IMR-90 (cell line): ENCODE data around the gene GRM4. TPM values are rescaled to one million over a fixed set of nuclear protein-coding genes. Genes with fewer than 3 reads are reported as not detected.

Experiments
- ATAC-seq: fragments of 200-7000 bp; cut with Tn5 transposase; 2 replicates; pipeline ENCODE4 v1.9.1; 2020; ENCODE audit warnings: low read depth, mild to moderate bottlenecking, moderate library complexity
- BruUV-seq: library from RNA; stranded (reverse); fragments of 400-500 nt; replicated peaks from 2 replicates; lab custom pipeline; 2021; lab: Mats Ljungman, UMichigan
- CTCF ChIA-PET: fragments of 300-600 bp; formaldehyde crosslinking; extraction: SDS; loops from one replicate; lab custom pipeline; 2021; ENCODE audit warnings: antibody characterized with exemption; lab: Yijun Ruan, JAX
- POLR2A ChIA-PET: fragments of 300-600 bp; sonication (Branson Sonifier 250); formaldehyde crosslinking; loops from one replicate; lab custom pipeline; 2022; ENCODE audit warnings: antibody characterized with exemption; ENCODE audit not compliant: unreplicated experiment; lab: Charles Lee
- DNase-seq: peaks from one replicate; pipeline ENCODE4 v3.0.0; 2013
- H2AFZ ChIP-seq: replicated peaks from 2 replicates; pipeline ENCODE3; 2013; ENCODE audit warnings: low read length, mild to moderate bottlenecking; ENCODE audit not compliant: poor library complexity
- H2AK5ac ChIP-seq: 2 replicates; pipeline ENCODE4 v1.6.1; 2013; ENCODE audit warnings: low read depth, low read length, inconsistent platforms
- H2AK9ac ChIP-seq: replicated peaks from 2 replicates; pipeline ENCODE3; 2013; ENCODE audit warnings: mild to moderate bottlenecking, low read depth, low read length, moderate library complexity; ENCODE audit not compliant: poor library complexity
- H2BK120ac ChIP-seq: 2 replicates; pipeline ENCODE4 v1.6.1; 2013; ENCODE audit warnings: low read depth, low read length, inconsistent platforms
- H2BK15ac ChIP-seq: 3 replicates; pipeline ENCODE4 v1.6.1; 2013; ENCODE audit warnings: low read depth, low read length, inconsistent platforms
- H2BK20ac ChIP-seq: 2 replicates; pipeline ENCODE4 v1.6.1; 2013; ENCODE audit warnings: low read depth, mild to moderate bottlenecking, inconsistent platforms, low read length, moderate library complexity
- H2BK5ac ChIP-seq: 2 replicates; pipeline ENCODE4 v1.6.1; 2013; ENCODE audit warnings: mild to moderate bottlenecking, low read depth, low read length, inconsistent platforms; ENCODE audit not compliant: poor library complexity, severe bottlenecking
- H3K14ac ChIP-seq: replicated peaks from 2 replicates; pipeline ENCODE4 v1.6.1; 2013; ENCODE audit warnings: low read depth, low read length, inconsistent platforms
- H3K18ac ChIP-seq: 2 replicates; pipeline ENCODE4 v1.6.1; 2013; ENCODE audit warnings: low read depth, low read length, control low read depth
- H3K23ac ChIP-seq: 2 replicates; pipeline ENCODE4 v1.6.1; 2013; ENCODE audit warnings: low read depth, low read length, inconsistent platforms
- H3K27ac ChIP-seq: 2 replicates; pipeline ENCODE4 v1.5.1; 2013; ENCODE audit warnings: mild to moderate bottlenecking, control low read depth, low read length; ENCODE audit not compliant: insufficient read depth
- H3K27me3 ChIP-seq: 2 replicates; pipeline ENCODE4 v1.6.1; 2013; ENCODE audit warnings: low read length; ENCODE audit not compliant: control insufficient read depth, insufficient read depth
- H3K36me3 ChIP-seq: 2 replicates; pipeline ENCODE4 v1.6.1; 2013; ENCODE audit warnings: low read length, mixed read lengths; ENCODE audit not compliant: control insufficient read depth, insufficient read depth
- H3K4ac ChIP-seq: 2 replicates; pipeline ENCODE4 v1.6.1; 2013; ENCODE audit warnings: low read depth, low read length, inconsistent platforms
- H3K4me1 ChIP-seq: 2 replicates; pipeline ENCODE4 v1.6.1; 2013; ENCODE audit warnings: low read length, mixed read lengths; ENCODE audit not compliant: control insufficient read depth, insufficient read depth
- H3K4me2 ChIP-seq: 2 replicates; pipeline ENCODE4 v1.6.1; 2013; ENCODE audit warnings: low read depth, mild to moderate bottlenecking, control low read depth, low read length, moderate library complexity
- H3K4me3 ChIP-seq: 2 replicates; pipeline ENCODE4 v1.5.1; 2013; ENCODE audit warnings: low read depth, mild to moderate bottlenecking, control low read depth, low read length, moderate library complexity; ENCODE audit not compliant: insufficient read depth
- H3K56ac ChIP-seq: 2 replicates; pipeline ENCODE4 v1.6.1; 2013; ENCODE audit warnings: low read length, inconsistent platforms; ENCODE audit not compliant: insufficient read depth; ENCODE audit errors: extremely low read depth
- H3K79me1 ChIP-seq, 2 experiments: 2 replicates each; pipeline ENCODE4 v1.6.1; 2013; ENCODE audit warnings: low read length in 2 of 2, inconsistent platforms in 1 of 2, low read depth in 1 of 2
- H3K9ac ChIP-seq: 2 replicates; pipeline ENCODE4 v1.6.1; 2013; ENCODE audit warnings: low read depth, low read length, control low read depth
- H3K9me1 ChIP-seq: 2 replicates; pipeline ENCODE4 v1.6.1; 2013; ENCODE audit warnings: low read length, inconsistent platforms; ENCODE audit not compliant: insufficient read depth
- H3K9me3 ChIP-seq: 2 replicates; pipeline ENCODE4 v1.6.1; 2013; ENCODE audit warnings: low read length; ENCODE audit not compliant: control insufficient read depth, insufficient read depth
- H4K20me1 ChIP-seq: 2 replicates; pipeline ENCODE4 v1.6.1; 2013; ENCODE audit warnings: low read length, inconsistent platforms; ENCODE audit not compliant: insufficient read depth
- H4K5ac ChIP-seq: 2 replicates; pipeline ENCODE4 v1.6.1; 2013; ENCODE audit warnings: mild to moderate bottlenecking, low read depth, low read length, control low read depth
- H4K8ac ChIP-seq, 2 experiments: 2 replicates each; pipeline ENCODE4 v1.6.1; 2013; ENCODE audit warnings: low read depth in 2 of 2, low read length in 2 of 2, control low read depth in 1 of 2, inconsistent platforms in 1 of 2
- H4K91ac ChIP-seq: 2 replicates; pipeline ENCODE4 v1.6.1; 2013; ENCODE audit warnings: low read depth, low read length, inconsistent platforms; ENCODE audit not compliant: insufficient read depth
- BHLHE40 ChIP-seq: fragments of 150-350 bp; IDR thresholded peaks from 2 replicates; pipeline ENCODE4 v1.6.1; 2016; ENCODE audit warnings: mild to moderate bottlenecking, low read depth, low read length
- CEBPB ChIP-seq: IDR thresholded peaks from 2 replicates; pipeline ENCODE4 v1.6.1; 2012; ENCODE audit warnings: low read depth, low read length, improper control_type of control experiment
- CHD1 ChIP-seq: IDR thresholded peaks from 2 replicates; pipeline ENCODE4 v1.6.1; 2012; ENCODE audit warnings: low read depth, low read length, improper control_type of control experiment
- FOS ChIP-seq: fragments of 150-350 bp; IDR thresholded peaks from 2 replicates; pipeline ENCODE4 v1.6.1; 2016; ENCODE audit warnings: low read depth, low read length
- MAFK ChIP-seq: IDR thresholded peaks from 2 replicates; pipeline ENCODE4 v1.6.1; 2012; ENCODE audit warnings: low read depth, low read length, improper control_type of control experiment
- MAZ ChIP-seq: IDR thresholded peaks from 2 replicates; pipeline ENCODE4 v1.6.1; 2012; ENCODE audit warnings: low read depth, mild to moderate bottlenecking, low read length, improper control_type of control experiment, moderate library complexity, borderline replicate concordance
- MXI1 ChIP-seq: IDR thresholded peaks from 2 replicates; pipeline ENCODE4 v1.6.1; 2012; ENCODE audit warnings: low read depth, mild to moderate bottlenecking, low read length, moderate library complexity, borderline replicate concordance
- NFE2L2 ChIP-seq: fragments of 150-350 bp; IDR thresholded peaks from 2 replicates; pipeline ENCODE4 v1.6.1; 2016; ENCODE audit warnings: low read depth, mild to moderate bottlenecking, low read length
- POLR2A ChIP-seq: IDR thresholded peaks from 2 replicates; pipeline ENCODE4 v1.6.1; 2012; ENCODE audit warnings: mild to moderate bottlenecking, low read depth, low read length
- RCOR1 ChIP-seq: IDR thresholded peaks from 2 replicates; pipeline ENCODE4 v1.6.1; 2012; ENCODE audit warnings: mild to moderate bottlenecking, low read length, improper control_type of control experiment; ENCODE audit not compliant: insufficient replicate concordance
- RFX5 ChIP-seq: IDR thresholded peaks from 2 replicates; pipeline ENCODE4 v1.8.0; 2012; ENCODE audit warnings: low read depth, mild to moderate bottlenecking, low read length, moderate library complexity
- SMC3 ChIP-seq: fragments of 150-350 bp; IDR thresholded peaks from 2 replicates; pipeline ENCODE4 v1.6.1; 2016; ENCODE audit warnings: low read depth, mild to moderate bottlenecking, antibody characterized with exemption, low read length, moderate library complexity
- USF2 ChIP-seq: fragments of 150-350 bp; IDR thresholded peaks from 2 replicates; pipeline ENCODE4 v1.6.1; 2017; ENCODE audit warnings: mild to moderate bottlenecking, antibody characterized with exemption, low read length, low read depth
- WGBS, 2 experiments: methylation state at CpG; one replicate each; pipeline versions ENCODE4 v1.1.5 to v1.1.7; 2013; ENCODE audit warnings: missing lambda C conversion rate in 2 of 2; ENCODE audit not compliant: insufficient read length in 1 of 2; ENCODE audit errors: extremely low coverage in 2 of 2; 5-methylcytosine and 5-hydroxymethylcytosine counted together
- dilution Hi-C: fragments of 300-500 bp; cut with HindIII; formaldehyde crosslinking; loops from one replicate; pipeline ENCODE4 v1.14.3; 2018; ENCODE audit warnings: low sequenced_read_pairs; ENCODE audit not compliant: unreplicated experiment
- in situ Hi-C: fragments of 300-500 bp; cut with MboI; formaldehyde crosslinking; loops from 3 replicates; pipeline ENCODE4 v1.14.3; 2019; ENCODE audit warnings: low sequenced_read_pairs, inconsistent platforms, mixed read lengths
- intact Hi-C: fragments of 100-400 bp; cut with micrococcal nuclease; formaldehyde crosslinking; loops from 2 replicates; pipeline ENCODE4 v1.10.0; 2022
- polyA plus RNA-seq, 3 experiments: library from polyadenylated mRNA; depleted of rRNA; stranded (reverse); fragments of >200 nt; gene quantifications; 2 replicates each; pipeline ENCODE4 v1.2.3, GENCODE V29; 2012; ENCODE audit warnings: low replicate concordance in 1 of 3
- total RNA-seq: library from RNA; depleted of rRNA; stranded (reverse); fragments of >200 nt; gene quantifications from 2 replicates; pipeline ENCODE4 v1.2.3, GENCODE V29; 2012
- TF ChIP-seq, protein P1 (sequence below): fragments of 150-350 bp; IDR thresholded peaks from 2 replicates; pipeline ENCODE4 v1.6.1; 2016; ENCODE audit warnings: low read depth, mild to moderate bottlenecking, low read length, moderate library complexity, borderline replicate concordance
- TF ChIP-seq, protein P2 (sequence below): conservative IDR thresholded peaks from 2 replicates; pipeline ENCODE4 v1.5.1; 2012; ENCODE audit warnings: mild to moderate bottlenecking, low read depth, low read length, improper control_type of control experiment

The GRM4 gene
- total and polyA plus RNA-seq, 2 of the 4 experiments (the other 2 are of a cell fraction) = 0.02 TPM; not detected in 1

- Histone ChIP-seq H3K14ac (no peak overlapping the region), H3K9ac (no peak overlapping the region), H3K36me3 (no peaks in the 10 kb centered on the region), H3K79me1 (no peaks in the 10 kb centered on the region), H3K4me2 (no peak overlapping the region), H2BK20ac (no peak overlapping the region), H2AFZ (no peak overlapping the region), H3K4me3 (no peak overlapping the region), H3K4me1 (peaks cover 4% of the 10 kb centered on the region; the same call in 1 of the 2 replicates), H3K9me1 (no peaks in the 10 kb centered on the region), H4K5ac (no peak overlapping the region), H3K27me3 (peaks cover 84% of the 10 kb centered on the region), H4K20me1 (no peaks in the 10 kb centered on the region; the same call in 1 of the 2 replicates), H3K27ac (no peak overlapping the region), H2BK120ac (no peak overlapping the region), H3K23ac (no peak overlapping the region), H4K91ac (no peak overlapping the region), H3K18ac (no peak overlapping the region), H4K8ac (no peak overlapping the region), H2BK15ac (no peak overlapping the region), H3K9me3 (no peaks in the 10 kb centered on the region), H2AK5ac (no peak overlapping the region), H2AK9ac (peak overlapping the region; percentile 63), H2BK5ac (no peak overlapping the region), H3K4ac (no peak overlapping the region), H3K56ac (no peak overlapping the region)
- no CpG with 5 or more reads among the region's 8 CpGs for WGBS, 2 experiments
- ChIA-PET POLR2A (no interaction called here), CTCF (interaction anchor here (0.6 kb wide), 1 partner anchor 370 kb away, joined by 3 read pairs; no protein-coding TSS in a partner anchor)
- DNase-seq (no peak), ATAC-seq (no peak)
- in situ Hi-C loops (no loop called here), dilution Hi-C loops (no loop called here), intact Hi-C loops (no loop called here)
- BruUV-seq = no TSS peak
- no peak for TF ChIP-seq FOS
- TF ChIP-seq, protein P1, sequence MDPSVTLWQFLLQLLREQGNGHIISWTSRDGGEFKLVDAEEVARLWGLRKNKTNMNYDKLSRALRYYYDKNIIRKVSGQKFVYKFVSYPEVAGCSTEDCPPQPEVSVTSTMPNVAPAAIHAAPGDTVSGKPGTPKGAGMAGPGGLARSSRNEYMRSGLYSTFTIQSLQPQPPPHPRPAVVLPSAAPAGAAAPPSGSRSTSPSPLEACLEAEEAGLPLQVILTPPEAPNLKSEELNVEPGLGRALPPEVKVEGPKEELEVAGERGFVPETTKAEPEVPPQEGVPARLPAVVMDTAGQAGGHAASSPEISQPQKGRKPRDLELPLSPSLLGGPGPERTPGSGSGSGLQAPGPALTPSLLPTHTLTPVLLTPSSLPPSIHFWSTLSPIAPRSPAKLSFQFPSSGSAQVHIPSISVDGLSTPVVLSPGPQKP = no peak
- TF ChIP-seq CHD1 = no peak
- TF ChIP-seq CEBPB = no peak
- TF ChIP-seq SMC3 = no peak
- no peak for TF ChIP-seq RCOR1
- no peak for TF ChIP-seq USF2
- TF ChIP-seq MAFK = no peak
- TF ChIP-seq RFX5 = no peak
- TF ChIP-seq MAZ = no peak
- no peak for TF ChIP-seq NFE2L2
- no peak for TF ChIP-seq POLR2A
- no peak for TF ChIP-seq MXI1
- TF ChIP-seq, protein P2, sequence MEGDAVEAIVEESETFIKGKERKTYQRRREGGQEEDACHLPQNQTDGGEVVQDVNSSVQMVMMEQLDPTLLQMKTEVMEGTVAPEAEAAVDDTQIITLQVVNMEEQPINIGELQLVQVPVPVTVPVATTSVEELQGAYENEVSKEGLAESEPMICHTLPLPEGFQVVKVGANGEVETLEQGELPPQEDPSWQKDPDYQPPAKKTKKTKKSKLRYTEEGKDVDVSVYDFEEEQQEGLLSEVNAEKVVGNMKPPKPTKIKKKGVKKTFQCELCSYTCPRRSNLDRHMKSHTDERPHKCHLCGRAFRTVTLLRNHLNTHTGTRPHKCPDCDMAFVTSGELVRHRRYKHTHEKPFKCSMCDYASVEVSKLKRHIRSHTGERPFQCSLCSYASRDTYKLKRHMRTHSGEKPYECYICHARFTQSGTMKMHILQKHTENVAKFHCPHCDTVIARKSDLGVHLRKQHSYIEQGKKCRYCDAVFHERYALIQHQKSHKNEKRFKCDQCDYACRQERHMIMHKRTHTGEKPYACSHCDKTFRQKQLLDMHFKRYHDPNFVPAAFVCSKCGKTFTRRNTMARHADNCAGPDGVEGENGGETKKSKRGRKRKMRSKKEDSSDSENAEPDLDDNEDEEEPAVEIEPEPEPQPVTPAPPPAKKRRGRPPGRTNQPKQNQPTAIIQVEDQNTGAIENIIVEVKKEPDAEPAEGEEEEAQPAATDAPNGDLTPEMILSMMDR = no peak
- TF ChIP-seq BHLHE40 = no peak
Measured at GRCh38 chr6:34148631-34149451, 3.0 kb upstream of the GRM4 start.
